ENCODE results near the gene TSPO.

- no peak for TF ChIP-seq CTCF (IDR thresholded peaks at IDR 0.05)
- TF ChIP-seq POLR2AphosphoS5 (IDR thresholded peaks at IDR 0.05; ENCODE audit: low read depth, low read length) = no peak
- no peak for TF ChIP-seq REST (IDR thresholded peaks at IDR 0.05; ENCODE audit: insufficient read depth in 1 of 2, low read depth in 2 of 2, low read length in 1 of 2)
Observed at GRCh38 chr22:43110927-43111623, 40.3 kb upstream of the TSPO start.

All from Panc1 (cell line).